Activated naive CD4-positive, alpha-beta T cell treated with anti-CD3 and anti-CD28 coated beads for 36 hours (primary cell): Measurements from ENCODE around the gene KCNK17. TPM values are rescaled to one million over a fixed set of nuclear protein-coding genes. Genes with fewer than 3 reads are reported as not detected.
A peak's percentile ranks its signal among the peaks of the same experiment; 100 is the strongest.

Source experiments
- CTCF ChIA-PET: fragments of 350-600 bp; sonication (Branson Sonifier 250); formaldehyde crosslinking; loops from one replicate; lab custom pipeline; 2021; ENCODE audit warnings: antibody characterized with exemption; lab: Charles Lee
- DNase-seq: peaks from one replicate; pipeline ENCODE4 v3.0.0-alpha.2; 2020
- H3K27ac Mint-ChIP-seq: one replicate; pipeline ENCODE4 v1.8.0; 2021; ENCODE audit warnings: mild to moderate bottlenecking, mixed read lengths
- H3K27me3 Mint-ChIP-seq: one replicate; pipeline ENCODE4 v1.8.0; 2021; ENCODE audit warnings: low read depth, mixed read lengths
- H3K36me3 Mint-ChIP-seq: one replicate; pipeline ENCODE4 v1.8.0; 2021; ENCODE audit warnings: low read depth, mixed read lengths
- H3K4me1 Mint-ChIP-seq: one replicate; pipeline ENCODE4 v1.8.0; 2021; ENCODE audit warnings: low read depth, mixed read lengths
- H3K4me3 Mint-ChIP-seq: one replicate; pipeline ENCODE4 v1.8.0; 2021; ENCODE audit warnings: mild to moderate bottlenecking, moderate library complexity, mixed read lengths
- H3K9me3 Mint-ChIP-seq: one replicate; pipeline ENCODE4 v1.8.0; 2021; ENCODE audit warnings: mixed read lengths
- intact Hi-C: fragments of 100-400 bp; cut with micrococcal nuclease; formaldehyde crosslinking; loops from one replicate; pipeline ENCODE4 v1.15.1; 2023
- total RNA-seq, 2 experiments: library from RNA; stranded (reverse); gene quantifications; one replicate each; pipeline ENCODE4 v1.2.3, GENCODE V29; 2021

The KCNK17 gene
- total RNA-seq = not detected

- Mint-ChIP-seq H3K27me3 (peaks cover 48% of the 10 kb centered on the region), H3K36me3 (no peaks in the 10 kb centered on the region), H3K4me1 (peaks cover 7% of the 10 kb centered on the region), H3K9me3 (no peaks in the 10 kb centered on the region), H3K27ac (no peak within 1 kb of the TSS), H3K4me3 (peak within 1 kb of the TSS; percentile 18)
- CTCF ChIA-PET = interaction anchor here (17.6 kb wide), 1 partner anchor 145 kb away, joined by 391 read pairs; no protein-coding TSS in a partner anchor
- DNase-seq = no peak
- intact Hi-C loops = no loop called here
These were observed at the start of gene KCNK17 for GRCh38 chr6:39314273-39314795. Gene KCNK17, minus strand, starts transcription at chr6:39314419. Its CDS starts 99 bp downstream, at chr6:39314320.

GRCh38 chr6:39363280-39363679 is 49.1 kb upstream of the KCNK17 start:
- Mint-ChIP-seq H3K27ac (no peak overlapping the region), H3K4me3 (no peak overlapping the region), H3K9me3 (no peaks in the 10 kb centered on the region), H3K36me3 (no peaks in the 10 kb centered on the region), H3K27me3 (peaks cover 9% of the 10 kb centered on the region), H3K4me1 (no peaks in the 10 kb centered on the region)
- intact Hi-C loops = loop anchor here (5.0 to 10.0 kb wide), 2 partner anchors 502 to 944 kb away; no protein-coding TSS in a partner anchor
- CTCF ChIA-PET = interaction anchor here (0.6 to 2.1 kb wide), 6 partner anchors 13 to 502 kb away, joined by 3 to 8 read pairs (median 4); no protein-coding TSS in a partner anchor
- DNase-seq = no peak

- CTCF ChIA-PET = interaction anchor here (0.5 to 2.1 kb wide), 7 partner anchors 14 to 946 kb away, joined by 3 to 8 read pairs (median 3); no protein-coding TSS in a partner anchor
- no peak for DNase-seq
- Mint-ChIP-seq H3K36me3 (no peaks in the 10 kb centered on the region), H3K4me3 (no peak overlapping the region), H3K27ac (no peak overlapping the region), H3K9me3 (no peaks in the 10 kb centered on the region), H3K27me3 (peaks cover 9% of the 10 kb centered on the region), H3K4me1 (no peaks in the 10 kb centered on the region)
- intact Hi-C loops = loop anchor here (5.0 to 10.0 kb wide), 2 partner anchors 502 to 945 kb away; no protein-coding TSS in a partner anchor
These were observed 48.3 kb upstream of the KCNK17 start for GRCh38 chr6:39362487-39362865.

GRCh38 chr6:39361657-39362486 is 47.7 kb upstream of the KCNK17 start:
- CTCF ChIA-PET = interaction anchor here (0.6 to 2.1 kb wide), 8 partner anchors 13 to 574 kb away, joined by 3 to 8 read pairs (median 3); no protein-coding TSS in a partner anchor
- DNase-seq = peak; percentile 65
- Mint-ChIP-seq H3K4me1 (no peaks in the 10 kb centered on the region), H3K4me3 (no peak overlapping the region), H3K27me3 (peaks cover 9% of the 10 kb centered on the region), H3K27ac (no peak overlapping the region), H3K9me3 (no peaks in the 10 kb centered on the region), H3K36me3 (no peaks in the 10 kb centered on the region)
- intact Hi-C loops = loop anchor here (5.0 to 10.0 kb wide), 2 partner anchors 503 to 945 kb away; no protein-coding TSS in a partner anchor

GRCh38 chr6:39360378-39360777 is 46.2 kb upstream of the KCNK17 start:
- no peaks in the 10 kb centered on the region for H3K9me3 Mint-ChIP-seq
- intact Hi-C loops = loop anchor here (5.0 to 10.0 kb wide), 2 partner anchors 504 to 947 kb away; no protein-coding TSS in a partner anchor
- CTCF ChIA-PET = no interaction called here

GRCh38 chr6:39357998-39358686 is 43.9 kb upstream of the KCNK17 start:
- CTCF ChIA-PET = interaction anchor here (0.6 to 1.3 kb wide), 2 partner anchors 9 to 47 kb away, joined by 4 to 5 read pairs; no protein-coding TSS in a partner anchor
- no peak overlapping the region for H3K27ac Mint-ChIP-seq
- H3K4me1 Mint-ChIP-seq = no peaks in the 10 kb centered on the region
- DNase-seq = no peak
- H3K9me3 Mint-ChIP-seq = no peaks in the 10 kb centered on the region
- intact Hi-C loops = no loop called here
- no peak overlapping the region for H3K4me3 Mint-ChIP-seq
- H3K36me3 Mint-ChIP-seq = no peaks in the 10 kb centered on the region
- H3K27me3 Mint-ChIP-seq = peaks cover 7% of the 10 kb centered on the region

More at GRCh38 chr6:39360378-39360777, 46.2 kb upstream of the KCNK17 start:
- Mint-ChIP-seq H3K4me1 (no peaks in the 10 kb centered on the region), H3K36me3 (no peaks in the 10 kb centered on the region), H3K27me3 (peaks cover 9% of the 10 kb centered on the region), H3K27ac (no peak overlapping the region), H3K4me3 (no peak overlapping the region)
- no peak for DNase-seq

GRCh38 chr6:39353698-39354315 is 39.6 kb upstream of the KCNK17 start:
- intact Hi-C loops = no loop called here
- H3K36me3 Mint-ChIP-seq = no peaks in the 10 kb centered on the region
- no peaks in the 10 kb centered on the region for H3K4me1 Mint-ChIP-seq
- H3K27me3 Mint-ChIP-seq = no peaks in the 10 kb centered on the region
- no peaks in the 10 kb centered on the region for H3K9me3 Mint-ChIP-seq
- DNase-seq = no peak
- CTCF ChIA-PET = no interaction called here
- no peak overlapping the region for H3K4me3 Mint-ChIP-seq
- H3K27ac Mint-ChIP-seq = no peak overlapping the region

GRCh38 chr6:39350723-39351505 is 36.7 kb upstream of the KCNK17 start:
- no peak overlapping the region for H3K27ac Mint-ChIP-seq
- H3K9me3 Mint-ChIP-seq = no peaks in the 10 kb centered on the region
- DNase-seq = no peak
- no peaks in the 10 kb centered on the region for H3K36me3 Mint-ChIP-seq
- H3K4me1 Mint-ChIP-seq = no peaks in the 10 kb centered on the region
- no peak overlapping the region for H3K4me3 Mint-ChIP-seq
- no peaks in the 10 kb centered on the region for H3K27me3 Mint-ChIP-seq
- intact Hi-C loops = no loop called here
- CTCF ChIA-PET = no interaction called here

- no peaks in the 10 kb centered on the region for H3K9me3 Mint-ChIP-seq
- no peak overlapping the region for H3K4me3 Mint-ChIP-seq
- no peak overlapping the region for H3K27ac Mint-ChIP-seq
- no peaks in the 10 kb centered on the region for H3K36me3 Mint-ChIP-seq
- DNase-seq = no peak
- intact Hi-C loops = loop anchor here (5.0 kb wide), 1 partner anchor 959 kb away; no protein-coding TSS in a partner anchor
- H3K27me3 Mint-ChIP-seq = no peaks in the 10 kb centered on the region
- H3K4me1 Mint-ChIP-seq = no peaks in the 10 kb centered on the region
- CTCF ChIA-PET = interaction anchor here (0.6 to 1.7 kb wide), 5 partner anchors 9 to 352 kb away, joined by 3 to 5 read pairs (median 4); no protein-coding TSS in a partner anchor
These were observed 34.5 kb upstream of the KCNK17 start for GRCh38 chr6:39348740-39349139.

- DNase-seq = peak; percentile 76
- intact Hi-C loops = loop anchor here (5.0 kb wide), 1 partner anchor 959 kb away; no protein-coding TSS in a partner anchor
- no peaks in the 10 kb centered on the region for H3K4me1 Mint-ChIP-seq
- no peaks in the 10 kb centered on the region for H3K27me3 Mint-ChIP-seq
- CTCF ChIA-PET = interaction anchor here (0.5 to 1.7 kb wide), 5 partner anchors 14 to 351 kb away, joined by 3 to 5 read pairs (median 3); no protein-coding TSS in a partner anchor
- H3K4me3 Mint-ChIP-seq = no peak overlapping the region
- H3K36me3 Mint-ChIP-seq = no peaks in the 10 kb centered on the region
- no peak overlapping the region for H3K27ac Mint-ChIP-seq
- no peaks in the 10 kb centered on the region for H3K9me3 Mint-ChIP-seq
These were observed 33.8 kb upstream of the KCNK17 start for GRCh38 chr6:39347906-39348585.
